GM21423 (cell line): ENCODE data around the gene TGM1.
"Not testable (repeated sequence)": the region's sequence is repeated elsewhere in the genome, so short reads cannot be mapped to it uniquely, and the experiment has no call there.

Source experiments
- ATAC-seq: cut with Tn5 transposase; IDR thresholded peaks from one replicate; pipeline ENCODE4 v1.9.1; 2021; ENCODE audit warnings: mild to moderate bottlenecking, moderate library complexity; ENCODE audit not compliant: unreplicated experiment

TGM1 gene

DNA sequence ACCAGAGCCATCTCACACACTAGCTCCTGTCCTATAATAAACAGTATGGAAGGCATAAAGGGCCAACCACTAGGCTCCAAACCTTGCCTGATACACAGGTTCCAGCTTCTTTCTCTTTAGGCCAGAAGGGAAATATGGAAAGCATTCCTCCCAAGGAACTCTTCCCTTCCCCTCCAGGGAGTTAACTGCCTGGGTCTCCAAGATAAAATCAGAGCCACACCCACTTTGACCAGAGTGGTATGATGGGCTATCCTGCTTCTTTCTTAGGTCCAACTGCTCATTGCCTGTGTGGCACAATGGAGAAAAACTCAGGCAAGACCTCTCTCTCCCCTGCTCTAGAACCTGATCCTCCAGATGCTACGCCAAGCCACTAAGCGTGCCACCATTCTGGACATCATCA lies 55.4 kb downstream of the TGM1 start:
- no peak for ATAC-seq

DNA sequence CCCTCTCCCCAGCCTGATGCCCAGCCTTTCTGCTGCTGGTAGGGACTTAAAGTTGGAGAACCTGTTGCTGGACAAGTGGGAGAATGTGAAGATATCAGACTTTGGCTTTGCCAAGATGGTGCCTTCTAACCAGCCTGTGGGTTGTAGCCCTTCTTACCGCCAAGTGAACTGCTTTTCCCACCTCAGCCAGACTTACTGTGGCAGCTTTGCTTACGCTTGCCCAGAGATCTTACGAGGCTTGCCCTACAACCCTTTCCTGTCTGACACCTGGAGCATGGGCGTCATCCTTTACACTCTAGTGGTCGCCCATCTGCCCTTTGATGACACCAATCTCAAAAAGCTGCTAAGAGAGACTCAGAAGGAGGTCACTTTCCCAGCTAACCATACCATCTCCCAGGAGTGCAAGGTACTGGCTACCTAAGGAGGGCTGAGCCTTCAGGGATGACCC lies 55.8 kb downstream of the TGM1 start:
- ATAC-seq = no peak

DNA sequence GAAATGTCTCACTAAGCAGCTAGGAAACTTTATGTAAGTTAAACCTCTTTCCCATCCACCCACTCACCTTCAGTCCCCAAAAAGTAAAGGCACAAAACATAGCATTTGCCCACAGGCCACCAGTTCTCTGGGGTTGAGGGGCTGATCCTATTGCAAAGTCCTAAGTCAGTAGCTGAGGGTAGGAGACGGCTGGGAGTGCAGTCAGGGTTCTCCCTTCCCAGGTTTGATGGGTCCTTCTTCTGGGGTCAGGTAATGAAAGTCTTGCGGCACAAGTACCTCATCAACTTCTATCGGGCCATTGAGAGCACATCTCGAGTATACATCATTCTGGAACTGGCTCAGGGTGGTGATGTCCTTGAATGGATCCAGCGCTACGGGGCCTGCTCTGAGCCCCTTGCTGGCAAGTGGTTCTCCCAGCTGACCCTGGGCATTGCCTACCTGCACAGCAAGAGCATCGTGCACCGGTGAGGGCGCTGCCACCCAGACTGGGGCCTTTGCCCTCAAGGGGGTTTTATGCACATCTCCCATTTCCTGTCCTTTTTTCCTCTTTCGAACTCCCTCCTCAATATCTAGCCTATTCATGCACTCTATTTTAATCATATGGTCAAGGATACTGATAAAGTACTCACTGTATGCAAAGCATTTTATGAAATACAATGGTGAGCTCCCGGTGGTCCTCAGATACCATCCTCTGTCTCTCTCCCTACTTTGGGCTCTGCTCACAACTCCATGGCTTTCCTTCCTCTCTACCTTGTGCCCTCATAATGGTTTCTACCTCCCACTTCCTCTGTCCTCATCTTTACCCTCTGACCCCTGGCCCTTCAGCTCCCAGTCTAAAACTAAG lies 56.5 kb downstream of the TGM1 start:
- ATAC-seq = no peak

DNA sequence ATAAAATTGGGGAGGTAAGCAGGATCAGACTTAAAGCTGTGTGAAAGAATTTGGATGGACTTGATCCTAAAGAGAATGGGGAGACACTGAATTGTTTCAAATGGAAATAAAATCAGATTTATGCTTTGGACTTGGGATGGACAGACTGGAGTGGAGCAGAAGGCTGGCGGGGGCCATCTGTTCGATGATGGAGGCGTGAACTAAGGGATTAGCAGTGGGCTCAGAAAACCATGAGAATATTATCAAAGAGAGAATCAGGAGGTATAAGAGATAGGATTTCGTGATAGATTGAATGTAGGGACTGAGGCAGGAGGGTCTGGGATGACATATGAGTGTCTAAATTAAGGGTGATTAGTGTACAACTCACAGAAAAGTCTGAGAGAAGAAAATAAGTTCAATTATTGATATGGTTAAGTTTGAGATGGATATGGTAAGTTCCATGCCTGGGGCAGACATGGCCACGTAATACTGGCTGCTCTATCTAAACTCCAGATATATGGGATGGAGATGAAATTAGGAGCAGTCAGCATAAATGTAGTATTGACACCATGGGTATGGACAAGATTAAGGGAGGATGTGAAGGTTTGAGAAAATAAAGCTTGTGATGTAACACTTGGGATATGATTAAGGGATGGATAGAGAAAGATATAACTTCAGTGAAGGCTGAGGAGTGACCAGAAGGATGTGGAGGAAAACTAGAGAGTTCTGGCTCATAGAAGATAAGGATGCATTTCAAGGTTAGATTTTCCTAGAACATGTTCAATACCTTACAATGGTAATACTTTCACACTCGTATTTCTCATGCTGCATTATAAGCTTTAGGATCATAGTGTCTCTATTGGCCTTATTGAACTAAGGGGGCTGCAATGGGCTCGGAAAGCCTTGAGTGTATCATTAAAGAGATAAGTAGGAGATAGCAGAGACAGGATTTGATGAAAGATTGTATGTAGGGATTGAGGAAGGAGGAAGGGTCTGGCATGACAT lies 58.5 kb downstream of the TGM1 start:
- ATAC-seq = no peak

DNA sequence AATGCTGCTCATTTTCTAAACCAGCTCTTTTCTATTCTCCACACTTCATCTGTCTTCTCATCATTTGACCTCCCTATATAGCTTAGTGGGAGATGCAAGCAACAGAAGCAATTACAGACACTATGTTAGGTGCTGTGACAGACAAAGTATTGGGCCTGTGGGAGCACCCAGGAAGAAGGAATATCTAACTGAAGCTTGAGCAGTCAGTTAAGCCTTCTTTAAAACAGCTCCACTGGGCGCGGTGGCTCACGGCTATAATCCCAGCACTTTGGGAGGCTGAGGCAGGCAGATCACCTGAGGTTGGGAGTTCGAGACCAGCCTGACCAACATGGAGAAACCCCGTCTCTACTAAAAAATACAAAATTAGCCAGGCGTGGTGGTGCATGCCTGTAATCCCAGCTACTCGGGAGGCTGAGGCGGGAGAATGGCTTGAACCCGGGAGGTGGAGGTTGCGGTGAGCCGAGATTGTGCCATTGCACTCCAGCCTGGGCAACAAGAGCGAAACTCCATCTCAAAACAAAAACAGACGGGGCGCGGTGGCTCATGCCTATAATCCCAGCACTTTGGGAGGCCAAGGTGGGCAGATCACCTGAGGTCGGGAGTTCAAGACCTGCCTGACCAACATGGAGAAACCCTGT lies 59.6 kb downstream of the TGM1 start:
- ATAC-seq = not testable (repeated sequence)

DNA sequence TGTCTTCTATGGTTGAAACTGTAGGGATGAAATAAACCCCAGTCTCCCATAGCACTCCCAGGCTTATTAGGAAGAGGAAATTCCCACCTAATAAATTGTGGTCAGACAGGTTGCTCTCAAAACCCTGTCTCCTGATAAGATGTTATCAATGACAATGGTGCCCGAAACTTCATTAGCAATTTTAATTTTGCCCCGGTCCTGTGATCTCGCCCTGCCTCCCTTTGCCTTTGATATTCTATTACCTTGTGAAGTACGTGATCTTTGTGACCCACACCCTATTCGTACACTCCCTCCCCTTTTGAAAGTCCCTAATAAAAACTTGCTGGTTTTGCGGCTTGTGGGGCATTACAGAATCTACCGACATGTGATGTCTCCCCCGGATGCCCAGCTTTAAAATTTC lies 60.4 kb downstream of the TGM1 start:
- ATAC-seq = not testable (repeated sequence)
